HAP-1 (cell line): ENCODE data around the gene SEPTIN8.

ENCODE experiments used
- DNase-seq, 2 experiments: peaks; one replicate each; pipeline ENCODE4 v3.0.0-alpha.2; 2016 to 2020; ENCODE audit warnings: low spot score in 2 of 2
- H3K27me3 ChIP-seq: fragments of 250-450 bp; sonication (Bioruptor Pico); 2 replicates; pipeline ENCODE4 v1.5.1; 2020; ENCODE audit warnings: low read depth, mild to moderate bottlenecking, moderate library complexity
- H3K36me3 ChIP-seq: fragments of 250-450 bp; sonication (Bioruptor Pico); replicated peaks from 2 replicates; pipeline ENCODE4 v1.5.1; 2020; ENCODE audit warnings: mild to moderate bottlenecking
- H3K4me1 ChIP-seq: fragments of 250-450 bp; sonication (Bioruptor Pico); 2 replicates; pipeline ENCODE4 v1.5.1; 2020; ENCODE audit warnings: mild to moderate bottlenecking
- H3K4me3 ChIP-seq: fragments of 250-450 bp; sonication (Bioruptor Pico); 2 replicates; pipeline ENCODE4 v1.5.1; 2020; ENCODE audit warnings: mild to moderate bottlenecking, moderate library complexity
- H3K9me3 ChIP-seq: fragments of 250-450 bp; sonication (Bioruptor Pico); 2 replicates; pipeline ENCODE4 v1.5.1; 2020; ENCODE audit warnings: mild to moderate bottlenecking, moderate library complexity
- in situ Hi-C: fragments of 300-500 bp; cut with MboI; formaldehyde crosslinking; loops from 3 replicates; pipeline ENCODE4 v1.14.3; 2020; ENCODE audit warnings: low sequenced_read_pairs, inconsistent platforms, mixed read lengths

Gene SEPTIN8

GRCh38 chr5:132785365-132785764, 8.3 kb upstream of the SEPTIN8 start:
- Histone ChIP-seq H3K4me1 (no peaks in the 10 kb centered on the region; the same call in 1 of the 2 replicates), H3K36me3 (no peaks in the 10 kb centered on the region), H3K4me3 (no peak overlapping the region), H3K9me3 (no peaks in the 10 kb centered on the region), H3K27me3 (no peaks in the 10 kb centered on the region)
- no peak for DNase-seq
- in situ Hi-C loops: no loop called here

DNA sequence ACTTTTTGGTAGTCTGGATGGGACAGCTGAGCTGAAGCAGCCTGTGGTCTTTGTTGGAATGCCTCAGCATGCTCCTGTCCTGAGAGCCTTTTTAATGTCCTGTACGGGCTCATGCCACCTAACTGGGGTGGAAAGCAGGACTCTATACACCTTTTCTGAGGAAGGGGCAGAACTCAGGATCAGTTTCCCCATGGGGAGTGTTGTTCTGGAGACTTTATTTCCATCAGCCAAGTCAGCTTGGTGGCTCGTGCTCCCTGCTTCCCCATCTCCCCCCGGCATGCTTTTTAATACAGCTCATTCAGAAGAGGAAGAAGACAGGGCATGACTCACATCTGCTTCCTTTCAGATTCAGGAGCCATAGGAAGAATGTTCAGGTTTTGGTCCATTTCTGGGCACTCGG, 5.1 kb upstream of the SEPTIN8 start:
- in situ Hi-C loops: no loop called here
- DNase-seq: no peak
- no peak overlapping the region for H3K4me3 ChIP-seq
- H3K9me3 ChIP-seq: no peaks in the 10 kb centered on the region
- no peaks in the 10 kb centered on the region; the same call in 1 of the 2 replicates for H3K4me1 ChIP-seq
- H3K36me3 ChIP-seq: no peaks in the 10 kb centered on the region
- H3K27me3 ChIP-seq: no peaks in the 10 kb centered on the region

DNA sequence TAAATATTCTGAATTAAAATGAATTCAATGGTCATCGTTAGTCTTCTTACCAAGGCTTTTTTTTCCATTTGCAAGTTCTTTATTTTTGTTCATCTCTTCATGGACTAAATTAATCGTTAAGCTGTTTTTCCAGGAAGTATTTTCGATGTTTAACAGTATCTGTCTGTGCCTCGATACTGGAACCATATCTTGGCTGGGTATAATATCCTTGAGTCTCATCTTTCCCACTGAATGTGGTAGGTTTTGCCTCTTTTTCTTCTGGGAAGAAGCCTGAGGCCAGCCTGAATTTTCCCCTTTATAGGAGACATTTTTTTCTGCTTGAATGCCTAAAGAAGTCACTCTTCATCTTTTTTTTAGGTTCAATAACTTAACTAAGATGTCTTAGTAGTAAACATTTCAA, 4.0 kb upstream of the SEPTIN8 start:
- Histone ChIP-seq H3K4me1 (no peaks in the 10 kb centered on the region; the same call in 1 of the 2 replicates), H3K27me3 (no peaks in the 10 kb centered on the region), H3K4me3 (no peak overlapping the region), H3K36me3 (no peaks in the 10 kb centered on the region), H3K9me3 (no peaks in the 10 kb centered on the region)
- DNase-seq: no peak
- in situ Hi-C loops: no loop called here

- Histone ChIP-seq H3K4me1 (no peaks in the 10 kb centered on the region; the same call in none of the 2 replicates), H3K4me3 (no peak overlapping the region), H3K36me3 (no peaks in the 10 kb centered on the region), H3K27me3 (no peaks in the 10 kb centered on the region), H3K9me3 (no peaks in the 10 kb centered on the region)
- in situ Hi-C loops: no loop called here
- no peak for DNase-seq
Observed at GRCh38 chr5:132780577-132780976, 3.5 kb upstream of the SEPTIN8 start.

GRCh38 chr5:132779961-132780360, 2.9 kb upstream of the SEPTIN8 start:
- in situ Hi-C loops: no loop called here
- no peaks in the 10 kb centered on the region for H3K36me3 ChIP-seq
- H3K9me3 ChIP-seq: no peaks in the 10 kb centered on the region
- no peaks in the 10 kb centered on the region for H3K27me3 ChIP-seq
- peaks cover 6% of the 10 kb centered on the region for H3K4me1 ChIP-seq
- no peak overlapping the region for H3K4me3 ChIP-seq
- DNase-seq: no peak

DNA sequence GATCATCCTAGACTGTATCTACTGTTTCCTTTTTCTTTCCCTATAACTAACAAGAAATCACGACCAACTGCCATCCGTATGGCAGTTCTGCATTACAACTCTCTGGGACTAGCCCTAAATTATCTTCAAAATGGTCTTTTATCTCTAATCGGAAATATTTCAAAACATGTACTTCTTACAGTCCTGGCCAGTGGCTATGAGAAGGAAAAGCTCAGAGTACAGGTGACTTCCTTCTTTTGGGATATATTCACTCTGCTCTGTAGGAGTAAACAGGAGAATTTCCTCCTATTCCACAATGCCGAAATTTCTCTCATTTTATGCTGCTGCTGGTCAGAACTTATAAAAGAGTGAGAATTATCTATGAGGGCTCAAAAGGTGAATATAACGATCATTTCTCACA, 1.8 kb upstream of the SEPTIN8 start:
- no peak overlapping the region for H3K4me3 ChIP-seq
- in situ Hi-C loops: no loop called here
- H3K27me3 ChIP-seq: no peaks in the 10 kb centered on the region
- H3K9me3 ChIP-seq: no peaks in the 10 kb centered on the region
- no peaks in the 10 kb centered on the region for H3K36me3 ChIP-seq
- DNase-seq: no peak
- H3K4me1 ChIP-seq: peaks cover 6% of the 10 kb centered on the region

DNA sequence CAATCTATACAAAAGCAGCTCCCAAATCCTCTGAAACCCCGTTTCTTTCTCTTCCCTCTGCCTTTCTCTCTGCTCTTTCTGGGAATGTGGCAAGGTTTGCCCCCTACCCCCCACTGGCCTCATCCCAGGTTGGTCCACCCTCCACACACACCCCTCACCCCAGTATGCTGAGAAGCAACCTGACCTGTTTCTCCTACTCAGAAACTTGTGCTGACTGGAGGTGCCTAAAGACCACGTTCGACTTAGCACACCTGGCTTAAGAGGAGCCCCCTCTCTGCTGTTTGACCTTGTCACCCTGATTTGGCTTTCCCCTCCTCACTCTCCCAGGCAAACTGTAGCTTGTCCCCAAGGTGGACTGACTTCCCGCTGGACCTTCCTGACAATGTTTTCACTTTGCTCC, 1.1 kb upstream of the SEPTIN8 start:
- Histone ChIP-seq H3K27me3 (no peaks in the 10 kb centered on the region), H3K4me3 (no peak overlapping the region), H3K36me3 (no peaks in the 10 kb centered on the region), H3K9me3 (no peaks in the 10 kb centered on the region), H3K4me1 (peaks cover 6% of the 10 kb centered on the region)
- no peak for DNase-seq
- in situ Hi-C loops: no loop called here

- in situ Hi-C loops: no loop called here
- Histone ChIP-seq H3K4me1 (peaks cover 6% of the 10 kb centered on the region), H3K27me3 (no peaks in the 10 kb centered on the region), H3K9me3 (no peaks in the 10 kb centered on the region), H3K36me3 (no peaks in the 10 kb centered on the region), H3K4me3 (peak overlapping the region; percentile 55)
- no peak for DNase-seq
Observed at GRCh38 chr5:132776938-132777208, 166 bp downstream of the SEPTIN8 start.

- in situ Hi-C loops: no loop called here
- H3K4me1 ChIP-seq: peaks cover 6% of the 10 kb centered on the region
- DNase-seq: peak; percentile 54 to 77
- H3K9me3 ChIP-seq: no peaks in the 10 kb centered on the region
- H3K4me3 ChIP-seq: peak overlapping the region; percentile 55
- H3K27me3 ChIP-seq: no peaks in the 10 kb centered on the region
- H3K36me3 ChIP-seq: no peaks in the 10 kb centered on the region
Observed at GRCh38 chr5:132776131-132776937, 705 bp downstream of the SEPTIN8 start.

GRCh38 chr5:132775476-132775961, 1.5 kb downstream of the SEPTIN8 start:
- no peaks in the 10 kb centered on the region for H3K9me3 ChIP-seq
- peak overlapping the region; percentile 55 for H3K4me3 ChIP-seq
- peaks cover 6% of the 10 kb centered on the region for H3K4me1 ChIP-seq
- H3K36me3 ChIP-seq: no peaks in the 10 kb centered on the region
- in situ Hi-C loops: no loop called here
- DNase-seq: no peak
- no peaks in the 10 kb centered on the region for H3K27me3 ChIP-seq

GRCh38 chr5:132774896-132775295, 2.1 kb downstream of the SEPTIN8 start:
- Histone ChIP-seq H3K4me3 (no peak overlapping the region), H3K36me3 (no peaks in the 10 kb centered on the region), H3K27me3 (no peaks in the 10 kb centered on the region), H3K4me1 (peaks cover 6% of the 10 kb centered on the region), H3K9me3 (no peaks in the 10 kb centered on the region)
- DNase-seq: no peak
- in situ Hi-C loops: no loop called here

DNA sequence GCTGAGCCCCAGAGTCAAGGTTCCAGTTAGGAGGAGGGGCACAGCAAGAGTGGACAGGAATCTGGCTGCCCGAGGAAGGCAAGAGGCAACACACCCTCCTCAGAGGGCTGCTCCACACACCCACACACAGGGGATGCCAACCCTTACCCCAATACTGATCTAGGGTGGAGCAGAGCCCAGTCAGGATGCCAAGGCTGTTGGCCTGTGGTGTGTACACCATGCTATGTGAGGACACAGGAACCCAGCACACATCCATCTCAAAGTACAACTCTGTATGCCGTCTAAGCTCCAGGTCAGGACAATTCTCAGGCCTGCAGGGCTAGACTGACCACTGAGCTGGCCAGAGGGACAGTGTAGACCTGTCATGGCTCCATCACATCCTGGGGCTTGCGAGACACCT, 2.6 kb downstream of the SEPTIN8 start:
- H3K9me3 ChIP-seq: no peaks in the 10 kb centered on the region
- DNase-seq: no peak
- H3K4me1 ChIP-seq: peaks cover 6% of the 10 kb centered on the region
- no peaks in the 10 kb centered on the region for H3K36me3 ChIP-seq
- in situ Hi-C loops: no loop called here
- no peak overlapping the region for H3K4me3 ChIP-seq
- H3K27me3 ChIP-seq: no peaks in the 10 kb centered on the region

DNA sequence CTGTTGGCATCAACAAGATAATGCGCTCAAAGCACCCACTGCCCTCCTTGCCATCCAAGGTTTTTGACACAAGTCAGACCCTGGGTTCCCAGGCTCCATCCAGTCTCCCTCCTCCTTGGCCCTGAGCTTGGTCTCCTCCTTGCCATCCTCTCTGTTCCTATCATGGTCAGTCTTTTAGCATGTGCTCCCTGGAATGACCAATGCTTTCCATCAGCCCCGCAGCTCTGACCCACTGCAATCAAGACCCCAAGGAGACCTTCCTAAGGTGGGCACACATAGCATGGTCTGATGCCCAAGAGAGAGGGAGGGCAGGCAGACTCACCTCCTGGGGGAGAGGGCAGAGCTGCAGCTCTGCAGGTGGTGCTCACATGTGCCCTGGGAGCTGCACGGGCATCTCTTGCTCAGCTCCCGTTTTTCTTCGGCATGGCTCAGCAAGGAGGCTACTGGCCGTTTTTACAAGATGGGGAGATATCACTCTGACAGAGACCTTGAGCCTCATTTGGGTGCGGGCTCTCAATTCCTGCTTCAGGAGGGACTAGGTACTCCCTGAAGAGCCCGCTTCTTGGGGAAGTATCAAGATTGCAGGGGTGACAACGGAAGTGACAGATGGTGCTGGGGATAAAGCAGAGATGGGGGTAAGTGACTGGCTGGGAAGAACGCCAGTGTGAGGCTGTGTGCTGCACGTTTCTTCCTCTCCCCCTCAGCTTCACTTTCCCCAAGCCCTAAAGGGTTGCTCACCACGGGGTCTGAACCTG, 3.3 kb downstream of the SEPTIN8 start:
- no peak for DNase-seq
- H3K36me3 ChIP-seq: no peaks in the 10 kb centered on the region
- H3K4me1 ChIP-seq: peaks cover 6% of the 10 kb centered on the region
- in situ Hi-C loops: no loop called here
- no peaks in the 10 kb centered on the region for H3K27me3 ChIP-seq
- no peak overlapping the region for H3K4me3 ChIP-seq
- H3K9me3 ChIP-seq: no peaks in the 10 kb centered on the region

- H3K36me3 ChIP-seq: no peaks in the 10 kb centered on the region
- no peaks in the 10 kb centered on the region for H3K27me3 ChIP-seq
- in situ Hi-C loops: no loop called here
- no peaks in the 10 kb centered on the region for H3K9me3 ChIP-seq
- peaks cover 6% of the 10 kb centered on the region for H3K4me1 ChIP-seq
- no peak for DNase-seq
- no peak overlapping the region for H3K4me3 ChIP-seq
Observed at GRCh38 chr5:132773114-132773513, 3.9 kb downstream of the SEPTIN8 start.
